H1 (cell line): ENCODE measurements around the gene ST7L. TPM values are rescaled to one million over a fixed set of nuclear protein-coding genes. Genes with fewer than 3 reads are reported as not detected.

Experiments
- CTCF ChIA-PET: fragments of 300-600 bp; sonication (Branson Sonifier 250); formaldehyde crosslinking; loops from one replicate; lab custom pipeline; 2021; ENCODE audit not compliant: partially characterized antibody; lab: Charles Lee
- POLR2A ChIA-PET: fragments of 300-600 bp; sonication (Branson Sonifier 250); formaldehyde crosslinking; loops from one replicate; lab custom pipeline; 2021; ENCODE audit warnings: inconsistent platforms; ENCODE audit not compliant: partially characterized antibody; lab: Charles Lee
- DNase-seq, 2 experiments: peaks; one replicate each; pipeline versions ENCODE4 v3.0.0 to v3.0.0-alpha.2; 2010 to 2022; ENCODE audit warnings: low spot score in 2 of 2, low read depth in 1 of 2, mixed read lengths in 1 of 2
- FAIRE-seq: peaks from 2 replicates; lab custom pipeline; 2011; peaks lifted over from hg19 to GRCh38; lab: Jason Lieb, UNC
- H2AFZ ChIP-seq: 2 replicates; pipeline ENCODE4 v1.8.1; 2012; ENCODE audit warnings: low read length, inconsistent platforms
- H2AK5ac ChIP-seq: 2 replicates; pipeline ENCODE4 v1.6.1; 2013; ENCODE audit warnings: low read depth, low read length
- H2BK120ac ChIP-seq: replicated peaks from 2 replicates; pipeline ENCODE3; 2013; ENCODE audit warnings: low read depth, low read length, inconsistent platforms
- H2BK12ac ChIP-seq: 2 replicates; pipeline ENCODE4 v1.6.1; 2013; ENCODE audit warnings: low read depth, low read length
- H2BK15ac ChIP-seq: 2 replicates; pipeline ENCODE4 v1.6.1; 2013; ENCODE audit warnings: low read length
- H2BK20ac ChIP-seq: 2 replicates; pipeline ENCODE4 v1.6.1; 2013; ENCODE audit warnings: low read length
- H2BK5ac ChIP-seq: 2 replicates; pipeline ENCODE4 v1.6.1; 2013; ENCODE audit warnings: low read depth, low read length
- H3K14ac ChIP-seq: 2 replicates; pipeline ENCODE4 v1.6.1; 2013; ENCODE audit warnings: inconsistent platforms; ENCODE audit not compliant: insufficient read length
- H3K18ac ChIP-seq: 2 replicates; pipeline ENCODE4 v1.6.1; 2013; ENCODE audit warnings: low read length; ENCODE audit errors: extremely low read depth
- H3K23ac ChIP-seq: 2 replicates; pipeline ENCODE4 v1.6.1; 2013; ENCODE audit warnings: inconsistent platforms; ENCODE audit not compliant: insufficient read length
- H3K23me2 ChIP-seq: 2 replicates; pipeline ENCODE4 v1.6.1; 2013; ENCODE audit warnings: low read depth, low read length
- H3K27ac ChIP-seq: 2 replicates; pipeline ENCODE4 v1.6.1; 2011; ENCODE audit warnings: low read depth, low read length, inconsistent platforms
- H3K27me3 ChIP-seq, 4 experiments: replicated peaks in 1 of 4; 1 replicate in 1 of 4; 2 replicates in 3 of 4; pipeline versions ENCODE4 v1.6.1 to v1.8.1; 2011 to 2013; ENCODE audit warnings: low read length in 3 of 4, mild to moderate bottlenecking in 3 of 4, inconsistent platforms in 2 of 4, mixed read lengths in 2 of 4, moderate library complexity in 1 of 4; ENCODE audit not compliant: control insufficient read depth in 3 of 4, insufficient read depth in 3 of 4; ENCODE audit errors: extremely low read depth in 1 of 4
- H3K36me3 ChIP-seq, 4 experiments: 2 replicates each; pipeline versions ENCODE4 v1.6.1 to v1.8.1; 2011 to 2013; ENCODE audit warnings: mild to moderate bottlenecking in 4 of 4, low read length in 3 of 4, moderate library complexity in 2 of 4, control low read depth in 1 of 4, inconsistent platforms in 1 of 4; ENCODE audit not compliant: insufficient read depth in 4 of 4, control insufficient read depth in 2 of 4
- H3K4ac ChIP-seq: replicated peaks from 2 replicates; pipeline ENCODE3; 2013; ENCODE audit warnings: low read length, low read depth, mixed read lengths, inconsistent platforms; ENCODE audit not compliant: insufficient read length
- H3K4me1 ChIP-seq, 4 experiments: replicated peaks in 1 of 4; 1 replicate in 1 of 4; 2 replicates in 3 of 4; pipeline versions ENCODE4 v1.6.1 to v1.8.1; 2011 to 2013; ENCODE audit warnings: low read length in 3 of 4, inconsistent platforms in 2 of 4, mixed read lengths in 1 of 4; ENCODE audit not compliant: insufficient read depth in 4 of 4, control insufficient read depth in 3 of 4
- H3K4me2 ChIP-seq, 2 experiments: 2 replicates each; pipeline versions ENCODE4 v1.6.1 to v1.8.1; 2011 to 2013; ENCODE audit warnings: low read depth in 2 of 2, low read length in 2 of 2, control low read depth in 1 of 2, inconsistent platforms in 1 of 2, mild to moderate bottlenecking in 1 of 2; ENCODE audit not compliant: insufficient read depth in 1 of 2
- H3K4me3 ChIP-seq, 4 experiments: fragments of 200-600, 300-600 bp in 1 of 4; sonication (generic), shearing (Covaris generic), sonication (Bioruptor Twin) in 1 of 4; 2 replicates each; pipeline versions ENCODE4 v1.5.1 to v1.8.1; 2011 to 2016; ENCODE audit warnings: low read length in 4 of 4, low read depth in 3 of 4, control low read depth in 2 of 4, inconsistent platforms in 2 of 4, mild to moderate bottlenecking in 2 of 4, mixed read lengths in 1 of 4, moderate library complexity in 1 of 4; ENCODE audit not compliant: insufficient read depth in 2 of 4; ENCODE audit errors: extremely low read depth in 1 of 4
- H3K56ac ChIP-seq: replicated peaks from 2 replicates; pipeline ENCODE3; 2013; ENCODE audit warnings: low read depth, mild to moderate bottlenecking, mixed read lengths, low read length, inconsistent platforms; ENCODE audit not compliant: insufficient read length
- H3K79me1 ChIP-seq: 2 replicates; pipeline ENCODE4 v1.6.1; 2013; ENCODE audit warnings: low read depth, low read length, control low read depth
- H3K79me2 ChIP-seq, 2 experiments: 2 replicates each; pipeline versions ENCODE4 v1.6.1 to v1.8.1; 2012 to 2013; ENCODE audit warnings: low read length in 2 of 2, mild to moderate bottlenecking in 2 of 2, inconsistent platforms in 1 of 2; ENCODE audit not compliant: insufficient read depth in 2 of 2, control insufficient read depth in 1 of 2
- H3K9ac ChIP-seq, 4 experiments: replicated peaks in 1 of 4; 1 replicate in 1 of 4; 2 replicates in 3 of 4; pipeline versions ENCODE4 v1.6.1 to v1.8.1; 2011 to 2013; ENCODE audit warnings: low read depth in 3 of 4, low read length in 3 of 4, control low read depth in 2 of 4, mild to moderate bottlenecking in 2 of 4, moderate library complexity in 2 of 4, inconsistent platforms in 1 of 4; ENCODE audit errors: extremely low read depth in 1 of 4
- H3K9me3 ChIP-seq, 2 experiments: 2 replicates each; pipeline versions ENCODE4 v1.6.1 to v1.8.1; 2012 to 2013; ENCODE audit warnings: mild to moderate bottlenecking in 2 of 2, moderate library complexity in 2 of 2, control low read depth in 1 of 2, inconsistent platforms in 1 of 2, low read depth in 1 of 2, low read length in 1 of 2, mixed read lengths in 1 of 2; ENCODE audit not compliant: insufficient read depth in 2 of 2
- H4K20me1 ChIP-seq, 2 experiments: replicated peaks in 1 of 2; 2 replicates each; pipeline versions ENCODE3 to v1.8.1; 2011 to 2013; ENCODE audit warnings: inconsistent platforms in 2 of 2, low read length in 2 of 2, mild to moderate bottlenecking in 1 of 2; ENCODE audit not compliant: insufficient read depth in 2 of 2, control insufficient read depth in 1 of 2
- H4K5ac ChIP-seq: 2 replicates; pipeline ENCODE4 v1.6.1; 2013; ENCODE audit warnings: low read length, low read depth, mixed read lengths, inconsistent platforms; ENCODE audit not compliant: insufficient read length
- H4K8ac ChIP-seq: 2 replicates; pipeline ENCODE4 v1.8.0; 2013; ENCODE audit warnings: mild to moderate bottlenecking, moderate library complexity, low read length, inconsistent platforms; ENCODE audit not compliant: insufficient read depth; ENCODE audit errors: extremely low read depth
- H4K91ac ChIP-seq: replicated peaks from 2 replicates; pipeline ENCODE3; 2013; ENCODE audit warnings: low read length, mixed read lengths, inconsistent platforms; ENCODE audit not compliant: insufficient read length
- ATF3 ChIP-seq: IDR thresholded peaks from 2 replicates; pipeline ENCODE4 v1.6.1; 2011; ENCODE audit warnings: low read depth, mild to moderate bottlenecking, low read length; ENCODE audit not compliant: insufficient read depth
- BRCA1 ChIP-seq: IDR thresholded peaks from 2 replicates; pipeline ENCODE4 v1.6.1; 2012; ENCODE audit warnings: low read depth, low read length, improper control_type of control experiment
- CHD2 ChIP-seq: IDR thresholded peaks from 2 replicates; pipeline ENCODE4 v1.6.1; 2012; ENCODE audit warnings: low read length, improper control_type of control experiment
- E2F6 ChIP-seq: IDR thresholded peaks from 2 replicates; pipeline ENCODE4 v1.6.1; 2012; ENCODE audit warnings: inconsistent platforms
- EZH2 ChIP-seq: fragments of 200-600 bp; sonication (generic); IDR thresholded peaks from 2 replicates; pipeline ENCODE4 v1.7.1; 2012; ENCODE audit warnings: low read depth, mild to moderate bottlenecking, moderate library complexity, low read length, inconsistent platforms; ENCODE audit not compliant: severe bottlenecking
- GTF2F1 ChIP-seq: IDR thresholded peaks from 2 replicates; pipeline ENCODE4 v1.6.1; 2012; ENCODE audit warnings: low read depth, low read length, improper control_type of control experiment, borderline replicate concordance
- JUND ChIP-seq: IDR thresholded peaks from 2 replicates; pipeline ENCODE4 v1.6.1; 2011; ENCODE audit warnings: mild to moderate bottlenecking, improper control_type of control experiment, low read length
- POU5F1 ChIP-seq: IDR thresholded peaks from 2 replicates; pipeline ENCODE4 v1.6.1; 2011; ENCODE audit warnings: low read depth, mild to moderate bottlenecking, low read length, moderate library complexity
- SAP30 ChIP-seq: fragments of 300-600 bp; sonication (generic); IDR thresholded peaks from 2 replicates; pipeline ENCODE4 v1.7.1; 2012; ENCODE audit warnings: low read length, moderate library complexity, mild to moderate bottlenecking, inconsistent platforms; ENCODE audit not compliant: insufficient read depth, insufficient replicate concordance
- SRF ChIP-seq: IDR thresholded peaks from 2 replicates; pipeline ENCODE4 v1.6.1; 2011; ENCODE audit warnings: mild to moderate bottlenecking, low read depth, low read length, moderate library complexity
- TEAD4 ChIP-seq: IDR thresholded peaks from 2 replicates; pipeline ENCODE4 v1.6.1; 2012; ENCODE audit warnings: low read depth, low read length, inconsistent platforms, mixed read lengths
- WGBS, 2 experiments: shearing (Covaris generic) in 1 of 2; methylation state at CpG; one replicate each; pipeline versions ENCODE4 v1.1.6 to v1.1.7; 2013 to 2015; ENCODE audit warnings: low lambda C conversion rate in 2 of 2, mixed read lengths in 2 of 2, inconsistent platforms in 1 of 2, low coverage in 1 of 2, missing lambda C conversion rate in 1 of 2; ENCODE audit not compliant: insufficient replicate concordance in 2 of 2, insufficient coverage in 1 of 2, insufficient read length in 1 of 2; ENCODE audit errors: extremely low coverage in 1 of 2, missing lambda C conversion rate in 1 of 2; 5-methylcytosine and 5-hydroxymethylcytosine counted together
- polyA plus RNA-seq, 7 experiments: library from polyadenylated mRNA; depleted of rRNA in 3 of 7; stranded (reverse) in 5 of 7; unstranded in 2 of 7; fragments of >200 nt in 5 of 7; fragments of 200-250 nt in 2 of 7; gene quantifications; 1 replicate in 5 of 7; 2 replicates in 1 of 7; 4 replicates in 1 of 7; pipeline versions ENCODE4 v1.2.1 to v1.2.3, GENCODE V29; 2011 to 2013; ENCODE audit warnings: missing spikeins in 2 of 7, mixed read lengths in 2 of 7
- total RNA-seq: library from RNA; stranded (reverse); fragmentation: NEBNext Ultra II Directional; extraction: Animal tissue kit (Norgen Biotek cat#: 25700); gene quantifications from 2 replicates; pipeline ENCODE4 v1.2.1, GENCODE V29; 2021

ST7L gene
- total and polyA plus RNA-seq, 2 of the 8 experiments (the other 6 are each of a cell fraction or from before 2014, with no cell fraction given) = 9.6 to 16.2 TPM

- POLR2A ChIA-PET = interaction anchor here (1.1 kb wide), 2 partner anchors 11 to 170 kb away, joined by 3 read pairs; partner anchors contain the start of gene MOV10
- H3K79me2 ChIP-seq = no peaks in the 10 kb centered on the region
- no peak for FAIRE-seq
- peaks cover 22% of the 10 kb centered on the region for H3K23me2 ChIP-seq
- no peaks in the 10 kb centered on the region for H3K79me1 ChIP-seq
- no peak overlapping the region for H3K4me3 ChIP-seq
- H4K5ac ChIP-seq = no peak overlapping the region
- H3K4ac ChIP-seq = no peak overlapping the region
- WGBS, 2 experiments = 65% methylated on average over 5 of the region's 6 CpGs; no CpG with 5 or more reads in 1 of the 2 experiments
- H2BK5ac ChIP-seq = no peak overlapping the region
- H3K4me2 ChIP-seq = no peak overlapping the region
- peaks cover 30 to 88% (median 76%) of the 10 kb centered on the region in 4 experiments for H3K27me3 ChIP-seq
- H2BK20ac ChIP-seq = no peak overlapping the region
- no peak overlapping the region for H3K23ac ChIP-seq
- H3K9ac ChIP-seq = no peak overlapping the region
- no peak overlapping the region for H3K27ac ChIP-seq
- H4K8ac ChIP-seq = no peak overlapping the region
- H2BK12ac ChIP-seq = no peak overlapping the region
- DNase-seq = no peak
- H2BK15ac ChIP-seq = no peak overlapping the region
- no peaks in the 10 kb centered on the region; a peak in 1 of 8 replicates for H3K36me3 ChIP-seq
- H4K91ac ChIP-seq = no peak overlapping the region
- no peak overlapping the region for H3K56ac ChIP-seq
- no peak overlapping the region for H2BK120ac ChIP-seq
- H3K4me1 ChIP-seq = peaks cover 5 to 16% (median 6%) of the 10 kb centered on the region in 4 experiments; a peak in 6 of 7 replicates
- H3K9me3 ChIP-seq = no peaks in the 10 kb centered on the region
- no peak for TF ChIP-seq CHD2
- TF ChIP-seq BRCA1 = no peak
- no peak for TF ChIP-seq E2F6
- TF ChIP-seq POU5F1 = no peak
- TF ChIP-seq GTF2F1 = no peak
- no peak for TF ChIP-seq ATF3
- no peak for TF ChIP-seq SAP30
- TF ChIP-seq EZH2 = no peak
- TF ChIP-seq JUND = no peak
- no peak for TF ChIP-seq TEAD4
- TF ChIP-seq SRF = no peak
- TF ChIP-seq, all 59 proteins: peak for 0
- H2AK5ac ChIP-seq = no peak overlapping the region
- CTCF ChIA-PET = interaction anchor here (0.6 to 1.4 kb wide), 8 partner anchors 9 to 1331 kb away, joined by 3 to 4 read pairs (median 3); no protein-coding TSS in a partner anchor
- H2AFZ ChIP-seq = no peak overlapping the region
- H3K18ac ChIP-seq = no peak overlapping the region
- no peak overlapping the region for H3K14ac ChIP-seq
- peaks cover 0 to 3% of the 10 kb centered on the region in 2 experiments for H4K20me1 ChIP-seq
Observed at GRCh38 chr1:112504661-112505399, 114.1 kb downstream of the ST7L start.
